Vagina (tissue), 2 donors: ENCODE data around the gene WNT7B.

Experiments
- CTCF ChIP-seq, 3 experiments: fragments of 450-650 bp in 2 of 3; fragments of 200-600 bp in 1 of 3; sonication (generic) in 1 of 3; IDR thresholded peaks; one replicate each; pipeline ENCODE4 v1.5.1; 2017 to 2019; ENCODE audit warnings: antibody characterized with exemption in 3 of 3, mild to moderate bottlenecking in 2 of 3, moderate library complexity in 2 of 3
- POLR2A ChIP-seq, 2 donors: fragments of 450-650 bp; IDR thresholded peaks; one replicate each; pipeline ENCODE4 v1.6.1; 2017; ENCODE audit warnings: antibody characterized with exemption in 2 of 2, mild to moderate bottlenecking in 2 of 2, moderate library complexity in 2 of 2
- POLR2AphosphoS5 ChIP-seq, 2 donors: sonication (generic); formaldehyde crosslinking; IDR thresholded peaks; one replicate each; pipeline ENCODE4 v1.9.0; 2017; ENCODE audit warnings: antibody characterized with exemption in 2 of 2, mild to moderate bottlenecking in 2 of 2, low read depth in 1 of 2; ENCODE audit not compliant: insufficient read depth in 1 of 2

DNA sequence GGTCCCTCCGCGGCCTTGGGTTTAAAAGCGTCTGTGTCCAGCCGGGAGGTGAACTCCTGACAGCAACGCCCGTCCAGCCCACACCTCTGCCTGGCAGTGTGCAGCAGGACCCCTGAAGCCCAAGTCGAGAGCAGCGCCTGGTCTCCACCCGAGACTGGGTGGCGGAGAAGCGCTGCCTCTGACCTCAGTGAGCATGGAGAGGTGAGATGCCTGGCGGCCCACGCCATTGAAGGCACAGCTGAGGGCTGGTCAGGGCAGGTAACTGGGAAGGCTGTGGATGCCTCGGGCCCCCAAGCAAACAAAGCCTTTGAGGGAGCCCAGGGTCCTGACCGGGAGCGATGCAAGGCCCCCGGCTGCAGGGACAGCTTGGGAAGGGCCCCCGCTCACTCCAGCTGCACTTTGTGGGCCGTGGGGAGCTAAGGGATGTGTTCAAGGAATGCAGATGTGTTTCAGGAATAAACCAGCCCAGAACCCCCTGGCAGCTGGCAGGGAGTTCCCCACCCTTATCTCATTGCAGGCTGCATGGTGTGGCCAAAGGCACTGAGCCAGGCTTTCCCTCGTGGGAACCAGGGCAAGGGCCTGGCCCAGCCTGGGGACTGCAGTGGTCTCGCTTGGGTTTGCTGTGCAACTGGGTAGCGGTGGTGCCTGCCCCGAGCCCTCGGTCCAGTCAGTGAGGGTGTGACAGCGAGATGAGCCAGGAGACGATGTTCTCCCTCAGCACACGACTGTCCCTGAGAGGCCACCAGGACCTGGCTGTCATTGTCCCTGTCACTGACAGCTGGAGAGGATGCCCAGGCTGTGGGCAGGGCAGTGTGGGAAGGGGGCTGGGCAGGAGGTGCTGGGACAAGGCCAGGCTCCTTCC is 92.5 kb downstream of the WNT7B start:
- no peak for TF ChIP-seq CTCF (IDR thresholded peaks at IDR 0.05)
- TF ChIP-seq POLR2AphosphoS5 (IDR thresholded peaks at IDR 0.05; ENCODE audit: insufficient read depth in 1 of 2, low read depth in 1 of 2): no peak
- no peak for TF ChIP-seq POLR2A (IDR thresholded peaks at IDR 0.05)
